ENCODE results near the gene UROC1.
A peak's percentile ranks its signal among the peaks of the same experiment; 100 is the strongest.

Gene UROC1

DNA sequence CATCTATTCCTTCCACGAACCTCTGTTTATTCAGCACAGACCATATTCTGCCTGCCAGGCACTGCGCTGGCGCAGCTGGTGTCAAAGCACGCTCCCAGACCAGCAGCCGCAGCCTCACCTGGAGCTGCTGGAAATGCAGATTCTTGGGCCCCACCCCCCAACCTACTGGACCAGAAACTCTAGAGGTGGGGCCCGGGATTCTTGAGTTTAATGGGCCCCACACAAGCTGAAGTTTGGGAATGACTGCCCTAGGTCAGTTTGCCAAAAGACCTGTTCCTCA is 13.4 kb upstream of the UROC1 start:
- H3K4me3 ChIP-seq (ENCODE audit: low read depth, low read length), result no peak overlapping the region

DNA sequence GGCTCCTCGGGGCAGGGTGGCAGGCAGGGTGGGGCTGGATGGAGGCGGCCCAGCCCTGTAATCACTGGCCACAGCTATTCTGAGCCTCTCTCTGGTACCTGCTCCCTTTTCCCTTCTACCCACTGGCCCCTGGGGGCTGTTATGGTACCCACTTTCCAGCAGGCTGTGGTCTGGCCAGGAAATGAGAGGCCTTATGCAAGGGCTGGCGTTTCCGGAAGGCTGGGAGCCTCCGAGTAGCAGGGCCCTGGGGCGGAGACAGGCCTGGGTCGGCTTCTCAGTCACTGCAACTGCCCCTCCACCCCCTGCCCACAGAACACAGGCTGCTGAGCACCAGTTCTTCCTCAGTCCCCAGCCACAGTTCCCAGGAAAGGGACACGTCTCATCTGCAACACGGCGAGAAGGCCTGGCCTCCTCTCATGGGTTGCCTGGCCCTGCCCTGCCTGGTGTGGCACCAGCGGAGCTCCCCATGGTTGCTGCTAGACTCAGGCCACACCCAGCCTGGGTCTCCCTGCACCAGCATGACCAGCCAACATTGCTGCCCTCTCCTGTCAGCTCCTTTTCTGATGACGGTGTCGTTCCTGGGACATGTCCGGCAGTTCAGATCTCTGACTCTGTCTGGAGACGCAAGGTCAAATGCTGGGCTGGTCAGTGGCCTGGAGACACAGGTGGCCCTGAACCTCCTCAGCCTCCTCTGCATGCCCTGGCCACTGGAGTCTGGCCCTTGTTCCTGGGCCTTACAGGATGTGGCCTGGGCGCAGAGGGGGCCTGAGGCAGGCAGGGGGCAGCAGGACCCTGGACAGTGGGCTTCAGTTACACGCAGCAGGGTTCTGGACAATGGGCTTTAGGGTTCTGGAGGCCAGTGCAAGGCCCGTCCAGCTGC is 12.8 kb upstream of the UROC1 start:
- no peak overlapping the region for H3K4me3 ChIP-seq (ENCODE audit: low read depth, low read length)

DNA sequence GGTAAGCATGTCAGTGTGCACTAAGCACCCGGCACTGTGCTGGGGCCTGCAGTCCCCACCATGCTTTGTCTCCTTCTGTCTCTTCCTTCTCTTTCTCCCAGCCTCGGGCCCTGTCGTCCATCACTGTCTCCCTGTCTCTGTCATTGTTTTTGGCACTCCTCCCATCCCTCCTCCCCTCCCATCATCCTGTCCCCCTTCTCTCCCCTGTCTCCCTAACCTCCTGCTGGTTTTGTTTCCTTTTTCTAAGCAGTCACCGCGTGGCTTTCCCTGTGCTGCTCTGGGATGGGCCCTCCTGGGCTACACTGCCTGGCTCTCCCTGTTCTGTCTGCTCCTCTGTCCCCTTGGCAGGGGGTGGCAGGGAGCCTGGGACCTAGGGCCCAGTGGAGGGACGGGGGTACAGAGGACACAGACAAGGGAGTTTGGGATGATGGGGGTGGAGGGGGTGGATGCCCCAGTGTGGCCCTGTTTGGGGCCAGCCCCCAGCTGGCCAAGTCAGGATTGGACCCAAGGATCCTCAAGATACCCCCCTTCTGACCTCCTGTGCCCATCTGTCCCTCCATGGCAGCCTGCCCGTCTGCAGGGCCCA is 12.1 kb upstream of the UROC1 start:
- no peak overlapping the region for H3K4me3 ChIP-seq (ENCODE audit: low read depth, low read length)

DNA sequence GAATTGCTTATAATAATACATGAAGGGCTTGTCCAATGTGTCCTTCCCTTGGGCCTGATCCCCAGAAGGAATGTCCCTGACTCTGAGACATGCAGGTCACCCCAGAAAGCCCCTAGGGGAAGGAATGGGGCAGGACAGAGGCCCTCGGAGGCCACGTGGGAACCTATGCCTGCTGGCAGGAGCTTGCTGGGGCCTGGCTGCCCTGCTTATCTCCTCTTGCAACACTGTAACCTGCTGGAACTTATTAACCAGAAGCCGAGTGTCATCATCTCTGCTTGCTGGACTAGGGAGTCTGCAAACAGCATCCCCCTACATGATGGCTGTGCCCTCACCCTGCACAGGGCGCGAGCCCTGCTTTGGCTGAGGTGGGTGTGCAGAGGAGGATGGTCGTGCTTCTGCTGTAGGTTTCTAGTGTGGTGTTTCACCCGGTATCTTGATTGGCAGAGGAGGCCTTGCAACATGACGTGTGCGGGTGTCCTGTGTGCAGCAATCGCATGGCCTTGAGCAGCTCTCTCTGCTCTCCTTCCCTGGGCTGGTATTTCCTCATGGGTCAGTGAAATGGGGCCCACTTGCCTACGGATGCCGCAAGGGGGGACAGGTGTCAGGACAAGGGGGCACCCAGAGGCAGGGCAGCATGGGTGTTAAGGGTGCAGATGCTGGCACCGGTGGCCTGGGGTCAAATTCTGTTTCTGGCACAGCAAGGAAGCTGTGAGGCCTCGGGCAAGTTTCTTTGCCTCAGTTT is 11.4 kb upstream of the UROC1 start:
- no peak overlapping the region for H3K4me3 ChIP-seq (ENCODE audit: low read depth, low read length)

DNA sequence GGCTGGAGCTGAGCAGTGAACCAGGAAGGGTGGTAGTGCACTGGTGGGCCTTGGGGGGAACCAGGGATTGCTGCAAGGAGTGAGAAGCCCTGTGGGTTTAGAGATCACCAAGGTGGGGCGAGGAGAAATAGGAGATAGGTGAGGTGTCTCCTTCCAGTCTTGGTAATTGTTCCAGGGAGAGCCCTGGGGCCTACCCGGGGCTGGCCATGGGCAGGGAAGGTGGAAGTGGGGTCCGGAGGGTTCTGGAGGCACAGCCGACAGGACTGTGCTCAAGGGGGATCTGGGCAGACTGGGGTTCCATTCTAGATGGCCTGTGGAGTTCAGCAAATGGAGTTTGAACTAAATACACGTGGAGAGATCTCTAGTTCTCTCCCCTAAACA is 10.8 kb upstream of the UROC1 start:
- no peak overlapping the region for H3K4me3 ChIP-seq (ENCODE audit: low read depth, low read length)

DNA sequence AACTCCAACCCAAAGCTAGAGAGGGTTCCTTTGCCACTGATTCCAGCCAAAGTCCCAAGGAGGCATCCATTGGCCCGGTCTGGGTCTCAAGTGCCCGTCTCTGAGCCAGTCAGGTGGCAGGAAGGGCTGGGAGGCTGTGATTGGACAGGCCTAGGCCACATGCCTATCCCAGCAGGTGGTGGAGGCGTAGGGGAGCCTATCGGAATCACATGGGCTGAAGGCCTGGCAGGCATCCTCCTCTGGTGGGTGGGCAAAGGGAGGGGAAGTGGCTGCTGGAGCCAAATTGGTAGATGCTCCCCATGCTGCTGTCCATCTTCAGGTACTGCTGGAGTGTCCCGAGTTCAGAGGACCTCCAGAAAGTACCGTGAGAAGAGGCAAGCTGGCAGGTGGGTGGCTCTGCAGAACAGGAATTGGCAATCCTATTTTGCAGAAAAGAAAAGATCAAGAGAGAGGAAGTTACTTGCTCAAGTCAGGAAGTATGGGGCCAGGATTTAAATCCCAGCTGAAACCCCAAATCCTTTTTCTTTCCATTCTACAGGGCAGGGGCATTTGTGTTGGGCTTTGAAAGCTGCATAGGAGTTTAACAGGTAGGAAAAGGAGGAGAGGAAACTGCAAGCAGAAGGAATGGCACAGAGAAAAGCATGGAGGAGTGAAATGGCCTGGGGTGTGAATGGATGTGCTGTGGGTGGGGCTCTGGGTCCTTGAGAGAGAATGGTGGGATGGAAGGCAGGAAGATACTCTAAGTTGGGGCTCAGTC is 10.1 kb upstream of the UROC1 start:
- H3K4me3 ChIP-seq (ENCODE audit: low read depth, low read length), result no peak overlapping the region

DNA sequence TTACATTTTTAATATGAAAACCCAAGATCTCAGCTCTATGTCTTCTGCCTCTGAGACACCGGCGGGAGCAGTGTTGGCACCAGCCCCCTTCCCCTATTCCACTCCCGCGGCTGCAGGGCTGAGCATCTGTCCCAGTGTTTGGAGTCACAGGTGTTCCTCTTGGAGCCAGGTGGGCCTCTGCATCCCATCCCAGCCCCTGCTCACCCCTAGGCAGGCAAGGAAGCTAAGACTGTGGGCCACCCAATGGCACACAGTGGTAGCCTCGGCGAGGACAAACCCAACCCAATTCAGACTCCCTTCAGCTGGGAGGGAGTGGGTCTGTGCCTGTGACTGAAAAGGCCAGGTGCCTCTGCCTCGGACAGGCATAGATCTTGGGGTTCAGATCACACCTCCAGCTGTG is 9.4 kb upstream of the UROC1 start:
- no peak overlapping the region for H3K4me3 ChIP-seq (ENCODE audit: low read depth, low read length)

DNA sequence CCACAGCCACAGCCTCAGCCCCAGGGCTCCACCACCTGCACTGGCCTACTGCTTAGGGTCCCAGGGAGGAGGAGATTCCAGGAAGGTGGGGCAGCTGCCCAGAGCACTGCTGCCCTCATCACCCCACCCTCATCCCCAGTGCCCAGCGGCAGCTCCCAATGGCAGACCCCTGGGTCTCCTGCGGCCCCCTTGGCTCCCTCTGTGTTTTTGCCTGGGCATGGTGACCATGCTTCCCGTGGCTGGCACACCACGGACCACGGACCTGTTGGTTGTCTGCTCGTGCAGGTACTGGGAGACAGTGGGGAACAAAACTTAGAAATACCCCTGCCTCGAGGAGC is 9.1 kb upstream of the UROC1 start:
- no peak overlapping the region for H3K4me3 ChIP-seq (ENCODE audit: low read depth, low read length)

DNA sequence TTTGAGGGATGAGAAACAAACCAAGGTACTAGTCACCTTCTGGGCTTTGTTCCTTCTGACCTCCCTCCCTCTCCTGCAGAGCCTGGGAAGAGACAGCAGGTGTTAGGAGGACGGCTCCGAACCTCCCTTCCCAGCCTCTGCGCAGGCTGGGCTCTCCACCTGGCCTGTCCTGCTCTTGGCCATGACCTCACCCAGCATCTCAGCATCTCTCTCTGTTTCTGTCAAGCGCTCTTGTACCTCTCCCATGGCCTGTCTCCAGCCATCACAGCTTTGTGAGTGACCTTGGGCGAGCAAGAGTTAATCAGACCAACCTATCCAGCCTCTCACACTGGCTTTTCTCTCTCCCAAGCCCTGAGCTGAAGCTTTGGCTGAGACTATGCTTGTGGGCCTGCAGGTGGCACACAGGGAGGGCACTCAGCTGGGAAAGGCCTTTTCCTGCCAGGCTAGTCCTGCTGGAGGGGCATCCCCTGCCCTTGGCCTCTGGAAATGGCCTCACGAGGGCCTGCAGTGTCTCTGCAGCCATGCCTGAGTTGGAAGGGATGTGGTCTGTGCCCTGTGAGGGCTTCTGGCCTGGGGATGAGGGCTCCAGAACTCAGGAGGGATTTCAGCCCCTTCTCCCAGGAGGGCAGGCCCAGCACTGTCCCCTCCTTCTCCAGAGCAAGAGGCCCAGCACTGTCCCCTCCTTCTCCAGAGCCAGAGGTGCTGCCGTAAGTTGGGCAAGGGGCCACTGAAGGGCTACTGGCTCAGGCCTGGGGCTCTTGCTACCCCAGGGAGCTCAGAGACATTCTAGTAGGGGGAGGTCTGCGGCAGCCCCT is 8.5 kb upstream of the UROC1 start:
- H3K4me3 ChIP-seq (ENCODE audit: low read depth, low read length), result no peak overlapping the region

DNA sequence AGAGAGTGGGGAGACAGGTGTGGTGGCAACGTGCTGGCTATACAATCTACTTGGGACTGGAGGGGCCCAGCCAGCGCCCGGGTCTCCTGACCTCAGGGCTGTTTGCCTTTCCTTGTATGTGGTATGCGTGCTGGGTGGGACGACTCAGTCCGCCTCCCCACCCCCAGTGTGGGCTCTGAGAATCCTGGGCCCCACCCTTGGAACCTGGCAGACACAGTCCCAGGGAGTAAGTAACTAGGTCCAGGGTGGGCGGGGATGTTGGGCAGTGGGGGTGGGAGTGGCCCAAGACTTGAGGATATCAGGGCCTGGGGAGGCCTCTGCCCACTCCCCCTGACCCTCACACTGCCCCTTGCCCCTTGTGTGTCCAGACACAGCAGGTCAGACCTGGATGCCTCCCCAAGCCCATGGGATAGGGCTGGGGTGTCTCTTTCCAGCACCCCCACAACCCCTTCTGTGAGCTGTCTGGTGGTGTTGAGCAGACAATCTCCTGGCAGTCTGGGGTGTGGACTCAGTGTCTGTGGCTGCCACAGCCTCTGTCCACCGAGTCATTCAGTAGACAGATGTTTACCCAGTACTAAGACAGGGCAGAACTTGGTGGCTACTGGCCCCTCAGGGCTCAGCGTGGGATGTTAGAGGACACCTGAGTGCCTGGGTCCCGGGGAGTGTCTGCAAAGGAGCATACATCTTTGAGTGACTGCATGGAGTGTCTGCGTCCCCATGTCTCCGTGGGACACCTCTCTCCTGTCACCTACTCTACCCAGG is 7.7 kb upstream of the UROC1 start:
- H3K4me3 ChIP-seq (ENCODE audit: low read depth, low read length), result no peak overlapping the region

DNA sequence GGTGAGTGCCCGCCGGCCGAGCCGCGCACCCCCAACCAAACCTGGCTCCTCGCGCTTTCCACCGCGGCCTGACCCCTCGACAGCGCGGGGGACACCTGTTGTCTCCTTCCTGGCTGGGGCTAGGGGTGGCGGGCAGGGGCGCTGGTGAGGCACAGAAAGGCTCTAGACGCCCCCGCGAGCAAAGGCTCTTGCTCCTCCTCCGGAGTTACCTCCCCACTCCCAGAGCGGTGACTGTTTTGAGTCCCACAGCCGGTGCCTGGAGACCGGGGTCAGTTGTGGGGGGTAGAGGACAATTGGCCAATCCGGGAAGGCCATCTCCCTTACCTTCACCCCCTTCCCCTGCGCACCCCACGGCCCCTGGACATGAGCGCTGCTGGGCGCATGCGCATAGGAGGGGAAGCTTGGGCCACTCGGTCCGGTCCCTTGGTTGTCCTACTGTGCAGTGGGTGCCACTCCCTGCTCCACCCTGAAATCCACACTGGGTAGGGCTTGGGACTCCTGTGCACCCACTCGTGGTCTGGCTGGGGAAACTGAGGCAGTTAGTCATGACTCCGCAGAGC is 6.9 kb upstream of the UROC1 start:
- peak overlapping the region; percentile 39 for H3K4me3 ChIP-seq (ENCODE audit: low read depth, low read length)

DNA sequence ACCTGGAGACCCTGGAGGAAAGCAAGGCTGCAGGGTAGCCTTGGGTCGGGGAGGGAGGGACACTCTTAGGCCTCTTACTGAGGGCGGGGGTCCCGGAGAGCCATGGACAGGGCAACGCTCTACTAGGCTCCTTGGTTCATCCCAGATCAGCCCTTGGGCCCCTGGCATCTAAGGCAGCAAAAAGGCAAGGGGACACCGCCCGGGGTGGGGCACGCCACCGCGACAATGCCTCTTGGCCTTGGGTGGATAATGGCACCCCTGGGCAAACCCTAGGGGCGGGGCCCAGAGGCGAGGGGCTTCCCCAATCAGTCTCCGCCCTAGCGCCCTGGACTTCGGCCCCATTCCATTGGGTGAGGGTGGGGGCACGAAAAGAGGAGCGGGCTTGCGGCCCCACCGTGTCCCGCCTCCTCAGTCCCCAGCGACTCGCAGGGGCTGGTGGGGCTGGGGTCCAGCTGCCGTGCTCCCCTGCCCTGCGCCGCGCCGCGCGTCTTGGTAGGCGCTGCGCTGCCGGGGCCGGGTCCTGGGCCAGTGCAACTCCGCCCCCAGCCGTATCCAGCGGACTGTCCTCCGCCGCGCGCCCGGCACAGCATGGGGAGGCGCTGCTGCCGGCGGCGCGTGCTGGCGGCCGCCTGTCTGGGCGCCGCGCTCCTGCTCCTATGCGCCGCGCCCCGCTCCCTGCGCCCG is 6.3 kb upstream of the UROC1 start, which contains the start of gene CHST13:
Gene CHST13, plus strand, starts transcription at position 411 of the 684 bp plus-strand sequence. Its CDS starts 178 bp downstream, at position 589.
- peak within 1 kb of the TSS; percentile 39 for H3K4me3 ChIP-seq (ENCODE audit: low read depth, low read length)

DNA sequence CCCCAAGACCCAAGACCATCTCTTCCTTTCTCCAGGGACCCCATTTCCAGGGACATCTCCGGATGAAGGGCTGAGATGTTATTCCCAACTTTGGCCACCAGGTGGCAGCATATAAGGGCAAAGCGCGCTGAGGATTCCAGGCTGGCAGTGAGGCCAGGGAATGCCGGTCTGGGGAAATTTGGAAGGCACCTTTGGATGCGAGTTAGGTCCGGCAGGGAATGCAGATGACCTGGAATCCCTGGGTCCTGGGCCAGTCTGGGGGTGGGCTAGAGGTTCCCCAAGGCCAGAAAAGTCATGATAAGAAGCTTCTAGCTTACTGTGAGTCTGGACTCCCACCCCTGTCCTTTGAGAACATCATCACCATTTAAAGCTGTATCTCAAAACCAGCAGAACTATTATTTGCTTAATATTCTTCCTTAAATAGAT is 4.8 kb upstream of the UROC1 start:
- no peak overlapping the region for H3K4me3 ChIP-seq (ENCODE audit: low read depth, low read length)

DNA sequence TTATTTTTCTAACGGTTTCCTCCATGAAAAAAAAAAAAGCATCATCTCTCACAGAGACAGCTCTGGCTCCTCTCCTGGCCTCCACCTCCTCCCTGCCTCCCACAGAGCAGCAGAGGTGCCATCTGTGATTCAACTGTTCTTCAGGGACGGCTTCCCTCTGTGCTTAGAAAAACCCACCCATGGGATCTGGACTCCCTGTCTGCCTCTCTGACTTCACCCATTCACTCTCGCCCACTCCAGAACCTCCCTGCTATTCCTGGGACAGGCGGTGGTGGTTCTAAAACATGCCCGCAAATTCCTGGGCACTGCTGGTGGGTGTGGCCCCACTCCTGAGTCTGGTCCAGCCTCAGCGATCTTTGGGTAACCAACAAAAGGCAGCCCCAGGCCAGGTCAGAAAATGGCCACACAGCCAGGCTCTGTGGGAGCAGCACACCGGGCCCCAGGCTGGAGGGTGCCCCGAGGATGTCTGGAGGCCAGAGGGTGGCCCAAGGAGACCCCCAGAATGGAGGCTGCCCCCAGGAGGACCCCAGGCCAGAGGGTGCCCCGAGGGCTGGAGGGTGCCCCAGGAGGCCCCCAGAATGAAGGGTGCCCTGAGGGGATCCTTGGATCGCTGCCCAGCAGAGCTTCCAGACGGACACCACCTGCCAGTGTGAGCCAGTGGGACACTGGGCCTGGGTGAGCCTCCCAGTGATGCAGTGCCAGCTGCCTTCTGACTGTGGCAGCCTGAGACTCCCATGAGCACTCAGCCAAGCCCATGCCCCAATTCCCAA is 3.7 kb upstream of the UROC1 start:
- H3K4me3 ChIP-seq (ENCODE audit: low read depth, low read length), result no peak overlapping the region

DNA sequence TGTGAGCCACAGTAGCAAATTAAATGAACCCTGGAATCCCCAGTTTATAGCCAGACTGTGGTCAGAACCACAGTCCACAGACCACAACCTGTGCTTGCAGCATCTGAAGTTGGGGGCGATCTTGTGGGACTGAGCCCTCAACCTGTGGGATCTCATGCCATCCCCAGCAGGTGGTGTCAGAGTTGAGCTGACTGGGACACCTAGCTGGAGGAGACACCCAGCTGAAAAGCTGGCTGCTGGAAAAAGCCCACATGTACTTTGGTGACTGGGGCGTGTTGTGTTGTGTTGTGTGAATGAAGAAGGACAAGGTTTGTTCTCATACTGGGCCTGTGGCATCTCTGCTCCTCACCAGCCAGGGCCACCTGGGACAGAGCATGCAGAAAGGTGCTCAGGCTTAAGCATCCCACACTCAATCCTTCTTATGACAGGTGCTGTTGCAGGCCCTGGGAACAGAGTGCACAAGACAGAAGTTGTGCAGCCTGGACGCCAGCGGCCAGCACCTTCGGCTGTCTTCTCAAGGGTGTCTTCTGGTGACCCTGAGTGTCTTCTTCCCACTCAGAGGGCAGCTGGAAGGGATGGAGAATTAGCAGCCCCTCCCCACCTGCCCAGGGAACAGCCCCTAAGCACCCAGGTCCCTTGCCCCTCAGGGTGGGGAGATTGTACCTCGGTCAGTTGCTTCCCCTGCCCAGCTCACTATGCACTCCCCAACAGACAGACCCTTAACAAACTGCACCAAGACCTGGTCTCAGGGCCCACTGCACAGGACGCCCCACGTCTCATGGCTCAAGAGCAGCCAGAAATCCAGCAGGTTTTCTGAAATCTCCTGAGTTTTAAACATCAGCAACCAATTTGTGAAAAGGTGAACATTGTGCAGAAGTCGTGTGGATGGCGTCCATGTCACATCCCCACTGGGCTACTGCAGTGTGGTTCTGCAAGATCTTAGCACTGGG is 2.2 kb upstream of the UROC1 start:
- H3K4me3 ChIP-seq (ENCODE audit: low read depth, low read length), result no peak overlapping the region

DNA sequence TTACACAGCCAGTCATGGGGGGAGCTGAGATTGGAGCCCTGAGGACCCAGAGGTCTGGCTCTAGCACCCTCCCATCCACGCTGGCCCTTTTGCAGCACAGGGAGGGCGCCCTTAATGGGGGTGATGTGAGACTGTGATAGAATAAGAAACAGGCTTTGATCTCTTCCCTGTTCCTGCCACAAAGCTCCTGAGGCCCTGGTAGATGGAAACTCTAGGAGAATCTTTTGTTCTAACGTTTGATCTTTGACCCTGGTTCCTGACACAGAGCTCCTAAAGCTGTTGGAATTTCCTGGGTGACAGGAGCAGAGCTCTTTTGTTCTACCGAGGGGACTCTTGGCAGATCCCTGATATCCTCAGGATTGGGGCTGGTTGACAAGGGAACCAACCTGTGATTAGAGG is 1.2 kb upstream of the UROC1 start:
- H3K4me3 ChIP-seq (ENCODE audit: low read depth, low read length), result no peak overlapping the region

All from iPS-11a (cell line).